Gastrocnemius medialis (tissue), 4 donors: ENCODE data around the gene ATP11A.

Source experiments
- CTCF ChIP-seq, 5 experiments: fragments of 450-650 bp in 3 of 5; fragments of 200-600 bp in 2 of 5; sonication (generic) in 2 of 5; IDR thresholded peaks in 4 of 5; conservative IDR thresholded peaks in 1 of 5; 1 replicate in 4 of 5; 2 replicates in 1 of 5; pipeline ENCODE4 v1.5.1; 2016 to 2019; ENCODE audit warnings: antibody characterized with exemption in 5 of 5, mild to moderate bottlenecking in 3 of 5, moderate library complexity in 3 of 5
- POLR2A ChIP-seq, 2 donors: fragments of 450-650 bp; IDR thresholded peaks; one replicate each; pipeline ENCODE4 v1.6.1; 2017; ENCODE audit warnings: antibody characterized with exemption in 2 of 2, mild to moderate bottlenecking in 2 of 2, moderate library complexity in 2 of 2

DNA sequence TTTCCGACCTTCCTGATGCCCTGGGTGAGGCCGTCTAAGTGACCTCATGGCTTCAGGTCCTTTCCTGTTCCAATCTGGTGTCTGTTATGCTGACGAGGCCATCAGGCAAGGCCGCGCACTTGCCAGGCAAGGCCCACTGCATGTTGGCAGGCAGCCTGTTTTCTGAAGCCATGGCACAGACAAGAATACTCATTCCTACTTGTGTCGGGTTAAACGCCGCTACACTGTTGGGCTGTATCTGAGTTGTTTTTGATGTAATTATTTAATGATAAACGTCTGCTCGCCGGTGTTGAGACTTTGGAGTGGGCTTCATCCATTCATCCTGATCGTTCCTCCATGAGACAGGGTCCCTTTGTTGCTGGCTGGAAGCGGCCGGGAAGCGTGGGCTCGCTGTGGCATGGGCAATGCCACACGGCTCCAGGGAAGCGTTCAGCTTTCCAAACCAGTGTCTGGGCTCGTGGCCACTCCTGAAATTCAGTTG lies 92.1 kb downstream of the ATP11A start:
- no peak for TF ChIP-seq POLR2A (IDR thresholded peaks at IDR 0.05)
- no peak for TF ChIP-seq CTCF (IDR thresholded peaks at IDR 0.05 in 4 of 5, conservative IDR thresholded peaks at IDR 0.05 in 1 of 5)
